HG03064 (cell line): ENCODE results near the gene HDAC4.

Experiments
- ATAC-seq: cut with Tn5 transposase; IDR thresholded peaks from one replicate; pipeline ENCODE4 v1.9.1; 2021; ENCODE audit warnings: low read depth; ENCODE audit not compliant: unreplicated experiment

HDAC4 gene

GRCh38 chr2:239065537-239065936, 335.3 kb downstream of the HDAC4 start:
- ATAC-seq, result no peak

GRCh38 chr2:239064891-239065290, 335.9 kb downstream of the HDAC4 start:
- ATAC-seq, result no peak

GRCh38 chr2:239064253-239064652, 336.6 kb downstream of the HDAC4 start:
- ATAC-seq, result no peak

GRCh38 chr2:239062743-239063142, 338.1 kb downstream of the HDAC4 start:
- no peak for ATAC-seq

GRCh38 chr2:239061824-239062570, 338.8 kb downstream of the HDAC4 start:
- no peak for ATAC-seq

GRCh38 chr2:239061121-239061666, 339.6 kb downstream of the HDAC4 start:
- no peak for ATAC-seq

- no peak for ATAC-seq
Measured at GRCh38 chr2:239060676-239061075, 340.1 kb downstream of the HDAC4 start.

GRCh38 chr2:239059854-239060253, 341.0 kb downstream of the HDAC4 start:
- no peak for ATAC-seq

- no peak for ATAC-seq
Measured at GRCh38 chr2:239058766-239059165, 342.1 kb downstream of the HDAC4 start.

GRCh38 chr2:239057533-239057932, 343.3 kb downstream of the HDAC4 start:
- no peak for ATAC-seq

GRCh38 chr2:239056611-239057010, 344.2 kb downstream of the HDAC4 start:
- ATAC-seq, result no peak

GRCh38 chr2:239055756-239056493, 344.9 kb downstream of the HDAC4 start:
- no peak for ATAC-seq

GRCh38 chr2:239054921-239055320, 345.9 kb downstream of the HDAC4 start:
- ATAC-seq, result no peak

- no peak for ATAC-seq
Measured at GRCh38 chr2:239053801-239054503, 346.9 kb downstream of the HDAC4 start.

- ATAC-seq, result no peak
Measured at GRCh38 chr2:239052798-239053665, 347.8 kb downstream of the HDAC4 start.

GRCh38 chr2:239051891-239052445, 348.9 kb downstream of the HDAC4 start:
- no peak for ATAC-seq

GRCh38 chr2:239050252-239050649, 350.6 kb downstream of the HDAC4 start:
- ATAC-seq, result no peak

GRCh38 chr2:239049421-239050251, 351.2 kb downstream of the HDAC4 start:
- no peak for ATAC-seq

GRCh38 chr2:239048736-239049135, 352.1 kb downstream of the HDAC4 start:
- no peak for ATAC-seq
